ENCODE measurements around the gene CLIC1.

DNA sequence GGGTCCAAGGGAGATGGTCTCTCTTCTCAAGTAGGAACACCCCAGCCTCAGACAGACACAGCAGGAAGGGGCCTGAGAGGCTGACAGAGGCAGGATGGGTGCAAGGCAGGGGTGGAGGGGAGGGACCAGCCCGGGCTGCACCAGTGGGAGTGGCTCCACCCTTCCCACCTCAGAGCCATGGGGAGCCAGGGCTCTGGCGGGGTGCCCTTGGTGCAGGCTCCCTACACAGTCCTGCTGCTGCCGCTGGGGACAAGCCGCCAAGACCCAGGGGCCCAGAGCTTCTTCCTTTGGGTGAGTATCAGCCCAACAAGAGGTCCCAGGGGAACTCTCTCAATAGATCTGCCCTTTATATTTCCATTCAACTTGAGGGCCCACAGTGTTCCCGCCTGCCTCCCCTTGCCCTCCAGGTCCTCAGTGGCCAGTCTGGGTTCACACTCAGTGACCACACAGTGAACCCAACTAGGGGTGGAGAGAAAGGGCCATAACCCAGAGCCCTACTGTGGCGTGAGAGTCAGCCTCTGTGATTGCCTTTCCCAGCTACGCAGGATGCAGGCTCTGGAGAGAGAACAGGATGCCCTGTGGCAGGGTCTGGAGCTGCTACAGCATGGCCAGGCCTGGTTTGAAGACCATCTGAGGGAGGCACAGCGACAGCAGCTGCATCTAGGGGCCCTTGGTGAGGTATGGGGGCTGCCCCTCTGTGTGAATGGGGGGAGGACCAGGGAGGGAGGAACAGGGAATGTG is 26.7 kb upstream of the CLIC1 start:
- TF ChIP-seq, protein P1, sequence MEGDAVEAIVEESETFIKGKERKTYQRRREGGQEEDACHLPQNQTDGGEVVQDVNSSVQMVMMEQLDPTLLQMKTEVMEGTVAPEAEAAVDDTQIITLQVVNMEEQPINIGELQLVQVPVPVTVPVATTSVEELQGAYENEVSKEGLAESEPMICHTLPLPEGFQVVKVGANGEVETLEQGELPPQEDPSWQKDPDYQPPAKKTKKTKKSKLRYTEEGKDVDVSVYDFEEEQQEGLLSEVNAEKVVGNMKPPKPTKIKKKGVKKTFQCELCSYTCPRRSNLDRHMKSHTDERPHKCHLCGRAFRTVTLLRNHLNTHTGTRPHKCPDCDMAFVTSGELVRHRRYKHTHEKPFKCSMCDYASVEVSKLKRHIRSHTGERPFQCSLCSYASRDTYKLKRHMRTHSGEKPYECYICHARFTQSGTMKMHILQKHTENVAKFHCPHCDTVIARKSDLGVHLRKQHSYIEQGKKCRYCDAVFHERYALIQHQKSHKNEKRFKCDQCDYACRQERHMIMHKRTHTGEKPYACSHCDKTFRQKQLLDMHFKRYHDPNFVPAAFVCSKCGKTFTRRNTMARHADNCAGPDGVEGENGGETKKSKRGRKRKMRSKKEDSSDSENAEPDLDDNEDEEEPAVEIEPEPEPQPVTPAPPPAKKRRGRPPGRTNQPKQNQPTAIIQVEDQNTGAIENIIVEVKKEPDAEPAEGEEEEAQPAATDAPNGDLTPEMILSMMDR (IDR thresholded peaks at IDR 0.05): no peak
- no peak for TF ChIP-seq POLR2A (IDR thresholded peaks at IDR 0.05)
- TF ChIP-seq EP300 (IDR thresholded peaks at IDR 0.05; ENCODE audit: low read depth): no peak

Measured in transverse colon (tissue), 3 donors.